Prostate gland (tissue), 2 donors: ENCODE data around the gene SERPINB5.

Experiments
- CTCF ChIP-seq, 4 experiments: fragments of 200-600 bp in 2 of 4; fragments of 450-650 bp in 2 of 4; sonication (generic) in 2 of 4; IDR thresholded peaks; 1 replicate in 3 of 4; 2 replicates in 1 of 4; pipeline ENCODE4 v1.5.1; 2016 to 2019; ENCODE audit warnings: antibody characterized with exemption in 4 of 4, mild to moderate bottlenecking in 2 of 4, moderate library complexity in 2 of 4
- POLR2A ChIP-seq: fragments of 450-650 bp; IDR thresholded peaks from one replicate; pipeline ENCODE4 v1.6.1; 2016; ENCODE audit warnings: antibody characterized with exemption, mild to moderate bottlenecking

- TF ChIP-seq CTCF (IDR thresholded peaks at IDR 0.05) (no peak), POLR2A (no peak)
Observed at GRCh38 chr18:63470751-63471150, 6.0 kb upstream of the SERPINB5 start.
